DOHH2 (cell line): ENCODE measurements around the gene ITPR3.

Source experiments
- H3F3A ChIP-seq: fragments of 200-600 bp; sonication (generic), shearing (Covaris generic); 2 replicates; pipeline ENCODE4 v1.6.0; 2016; ENCODE audit warnings: antibody characterized with exemption, mild to moderate bottlenecking; ENCODE audit not compliant: control insufficient read depth, insufficient read depth
- H3K27ac ChIP-seq: fragments of 200-600 bp; sonication (generic); 2 replicates; pipeline ENCODE4 v1.5.1; 2014; ENCODE audit warnings: low read depth, mild to moderate bottlenecking, low read length, moderate library complexity
- H3K27me3 ChIP-seq: fragments of 200-600 bp; sonication (generic); 2 replicates; pipeline ENCODE4 v1.6.1; 2014; ENCODE audit warnings: mild to moderate bottlenecking, low read length, mixed read lengths; ENCODE audit not compliant: control insufficient read depth
- H3K36me3 ChIP-seq: fragments of 200-600 bp; sonication (generic); 2 replicates; pipeline ENCODE4 v1.6.1; 2014; ENCODE audit warnings: mild to moderate bottlenecking, low read length, moderate library complexity, mixed read lengths; ENCODE audit not compliant: control insufficient read depth
- H3K4me1 ChIP-seq: fragments of 200-600 bp; sonication (generic); 2 replicates; pipeline ENCODE4 v1.6.1; 2014; ENCODE audit warnings: mild to moderate bottlenecking, low read length, mixed read lengths; ENCODE audit not compliant: control insufficient read depth
- H3K4me2 ChIP-seq: fragments of 200-600 bp; sonication (generic); 2 replicates; pipeline ENCODE4 v1.6.0; 2014; ENCODE audit warnings: mild to moderate bottlenecking, low read length, moderate library complexity
- H3K4me3 ChIP-seq: fragments of 200-600 bp; sonication (generic); 2 replicates; pipeline ENCODE4 v1.5.1; 2014; ENCODE audit warnings: mild to moderate bottlenecking, low read length, mixed read lengths
- H3K79me2 ChIP-seq: fragments of 200-600 bp; sonication (generic); 2 replicates; pipeline ENCODE4 v1.6.1; 2014; ENCODE audit warnings: mild to moderate bottlenecking, low read length, mixed read lengths; ENCODE audit not compliant: control insufficient read depth
- H3K9me2 ChIP-seq: fragments of 200-600 bp; sonication (generic); replicated peaks from 2 replicates; pipeline ENCODE4 v1.6.1; 2014; ENCODE audit warnings: mild to moderate bottlenecking, low read length, mixed read lengths; ENCODE audit not compliant: control insufficient read depth
- H3K9me3 ChIP-seq: fragments of 200-600 bp; sonication (generic); 2 replicates; pipeline ENCODE4 v1.6.1; 2014; ENCODE audit warnings: antibody characterized with exemption, low read length, mixed read lengths; ENCODE audit not compliant: control insufficient read depth, insufficient read depth
- H4K20me1 ChIP-seq: fragments of 200-600 bp; sonication (generic); 2 replicates; pipeline ENCODE4 v1.6.0; 2014; ENCODE audit warnings: low read depth, mild to moderate bottlenecking, antibody characterized with exemption, low read length, moderate library complexity; ENCODE audit not compliant: control insufficient read depth, insufficient read depth
- CTCF ChIP-seq: fragments of 200-600 bp; sonication (generic); IDR thresholded peaks from one replicate; pipeline ENCODE4 v1.5.1; 2014; ENCODE audit warnings: antibody characterized with exemption, mild to moderate bottlenecking, low read depth, low read length; ENCODE audit not compliant: poor library complexity, severe bottlenecking
- EZH2phosphoT487 ChIP-seq: fragments of 200-600 bp; sonication (generic); IDR thresholded peaks from 2 replicates; pipeline ENCODE4 v1.6.1; 2017; ENCODE audit warnings: borderline replicate concordance, mild to moderate bottlenecking, antibody characterized with exemption, low read length, moderate library complexity, mixed read lengths

Gene ITPR3

GRCh38 chr6:33651403-33651802 is 30.3 kb downstream of the ITPR3 start:
- Histone ChIP-seq H3K27me3 (no peaks in the 10 kb centered on the region), H3K4me1 (no peaks in the 10 kb centered on the region), H3K79me2 (peaks cover 68% of the 10 kb centered on the region), H3K4me2 (no peak overlapping the region), H3K9me3 (no peaks in the 10 kb centered on the region), H3K4me3 (no peak overlapping the region), H3K9me2 (no peaks in the 10 kb centered on the region), H3F3A (no peaks in the 10 kb centered on the region), H4K20me1 (no peaks in the 10 kb centered on the region; the same call in 1 of the 2 replicates), H3K36me3 (peaks cover 75% of the 10 kb centered on the region), H3K27ac (no peak overlapping the region)
- TF ChIP-seq CTCF (no peak), EZH2phosphoT487 (no peak)

- Histone ChIP-seq H3K4me2 (no peak overlapping the region), H3K79me2 (peaks cover 63% of the 10 kb centered on the region), H3K27me3 (no peaks in the 10 kb centered on the region), H3K4me1 (no peaks in the 10 kb centered on the region), H3K9me2 (no peaks in the 10 kb centered on the region), H4K20me1 (no peaks in the 10 kb centered on the region; the same call in 1 of the 2 replicates), H3K36me3 (peaks cover 76% of the 10 kb centered on the region), H3K27ac (no peak overlapping the region), H3K9me3 (no peaks in the 10 kb centered on the region), H3K4me3 (no peak overlapping the region), H3F3A (no peaks in the 10 kb centered on the region)
- TF ChIP-seq EZH2phosphoT487 (no peak), CTCF (no peak)
Measured at GRCh38 chr6:33652002-33652401, 30.9 kb downstream of the ITPR3 start.

- no peaks in the 10 kb centered on the region for H3K9me2 ChIP-seq
- no peaks in the 10 kb centered on the region for H3F3A ChIP-seq
- H3K27me3 ChIP-seq, result no peaks in the 10 kb centered on the region
- no peaks in the 10 kb centered on the region for H3K9me3 ChIP-seq
- no peak overlapping the region for H3K4me3 ChIP-seq
- TF ChIP-seq CTCF (no peak), EZH2phosphoT487 (no peak)
- no peaks in the 10 kb centered on the region for H3K4me1 ChIP-seq
- no peak overlapping the region for H3K4me2 ChIP-seq
- H3K27ac ChIP-seq, result no peak overlapping the region
- H3K36me3 ChIP-seq, result peaks cover 80% of the 10 kb centered on the region
- H4K20me1 ChIP-seq, result no peaks in the 10 kb centered on the region; the same call in 1 of the 2 replicates
- H3K79me2 ChIP-seq, result peaks cover 36% of the 10 kb centered on the region
Measured at GRCh38 chr6:33654831-33655554, 33.9 kb downstream of the ITPR3 start.
